SK-N-SH treated with all-trans-retinoic acid at 6 μM for 48 hours (cell line): ENCODE data around the gene IFIT1B.

Experiments
- ATAC-seq: fragments of 200-7000 bp; cut with Tn5 transposase; 3 replicates; pipeline ENCODE4 v1.9.1; 2020; ENCODE audit warnings: mild to moderate bottlenecking, moderate library complexity
- ARNTL ChIP-seq: fragments of 450-650 bp; formaldehyde crosslinking; IDR thresholded peaks from 2 replicates; pipeline ENCODE4 v1.5.0; 2020; ENCODE audit warnings: low read depth, mild to moderate bottlenecking, moderate library complexity, borderline replicate concordance
- CSDC2 ChIP-seq: fragments of 250-450 bp; sonication (Bioruptor Pico); IDR thresholded peaks from 2 replicates; pipeline ENCODE4 v1.5.0; 2020; ENCODE audit warnings: mild to moderate bottlenecking, moderate library complexity
- CSRNP3 ChIP-seq: fragments of 250-450 bp; sonication (Bioruptor Pico); IDR thresholded peaks from 2 replicates; pipeline ENCODE4 v1.5.1; 2021; ENCODE audit warnings: mild to moderate bottlenecking, moderate library complexity
- ESRRG ChIP-seq: fragments of 250-450 bp; sonication (Bioruptor Pico); IDR thresholded peaks from 2 replicates; pipeline ENCODE4 v1.6.1; 2021; ENCODE audit warnings: mild to moderate bottlenecking
- GLIS3 ChIP-seq: fragments of 250-450 bp; sonication (Bioruptor Pico); IDR thresholded peaks from 2 replicates; pipeline ENCODE4 v1.5.0; 2020; ENCODE audit warnings: mild to moderate bottlenecking, moderate library complexity
- ISL1 ChIP-seq: fragments of 250-450 bp; sonication (Bioruptor Pico); IDR thresholded peaks from 2 replicates; pipeline ENCODE4 v2.1.2; 2022; ENCODE audit warnings: mild to moderate bottlenecking, moderate library complexity
- OSR1 ChIP-seq: fragments of 250-450 bp; sonication (Bioruptor Pico); IDR thresholded peaks from 2 replicates; pipeline ENCODE4 v1.8.0; 2022; ENCODE audit warnings: moderate library complexity, mild to moderate bottlenecking, inconsistent platforms
- PATZ1 ChIP-seq: fragments of 250-450 bp; sonication (Bioruptor Pico); IDR thresholded peaks from 2 replicates; pipeline ENCODE4 v1.8.0; 2020; ENCODE audit warnings: mild to moderate bottlenecking, moderate library complexity, borderline replicate concordance
- POU6F1 ChIP-seq: fragments of 250-450 bp; sonication (Bioruptor Pico); IDR thresholded peaks from 2 replicates; pipeline ENCODE4 v1.8.0; 2021; ENCODE audit warnings: low read depth, mild to moderate bottlenecking, moderate library complexity, borderline replicate concordance
- SNAI2 ChIP-seq: fragments of 250-450 bp; sonication (Bioruptor Pico); IDR thresholded peaks from 2 replicates; pipeline ENCODE4 v1.5.0; 2020; ENCODE audit warnings: mild to moderate bottlenecking, moderate library complexity
- TCF4 ChIP-seq: fragments of 250-450 bp; sonication (Bioruptor Pico); IDR thresholded peaks from 2 replicates; pipeline ENCODE4 v1.8.0; 2021; ENCODE audit warnings: mild to moderate bottlenecking, moderate library complexity, borderline replicate concordance
- TOX ChIP-seq: fragments of 250-450 bp; sonication (Bioruptor Pico); IDR thresholded peaks from 2 replicates; pipeline ENCODE4 v1.8.0; 2021; ENCODE audit warnings: mild to moderate bottlenecking, moderate library complexity, borderline replicate concordance
- TSHZ2 ChIP-seq: fragments of 250-450 bp; sonication (Bioruptor Pico); IDR thresholded peaks from 2 replicates; pipeline ENCODE4 v1.5.0; 2020; ENCODE audit warnings: mild to moderate bottlenecking, moderate library complexity
- ZFP3 ChIP-seq: fragments of 250-450 bp; sonication (Bioruptor Pico); IDR thresholded peaks from 2 replicates; pipeline ENCODE4 v1.5.0; 2020; ENCODE audit warnings: mild to moderate bottlenecking, moderate library complexity
- ZFP30 ChIP-seq: fragments of 450-650 bp; formaldehyde crosslinking; IDR thresholded peaks from 2 replicates; pipeline ENCODE4 v1.5.0; 2022; ENCODE audit warnings: mild to moderate bottlenecking, moderate library complexity
- ZNF565 ChIP-seq: fragments of 450-650 bp; formaldehyde crosslinking; conservative IDR thresholded peaks from 2 replicates; pipeline ENCODE4 v1.5.0; 2020; ENCODE audit warnings: low read depth, mild to moderate bottlenecking, moderate library complexity
- ZNF70 ChIP-seq: fragments of 450-650 bp; formaldehyde crosslinking; IDR thresholded peaks from 2 replicates; pipeline ENCODE4 v1.5.0; 2020; ENCODE audit warnings: mild to moderate bottlenecking, moderate library complexity
- ZNF8 ChIP-seq: fragments of 450-650 bp; formaldehyde crosslinking; IDR thresholded peaks from 2 replicates; pipeline ENCODE4 v1.5.0; 2020; ENCODE audit warnings: mild to moderate bottlenecking, moderate library complexity

Gene IFIT1B

GRCh38 chr10:89384474-89385340 is 6.9 kb downstream of the IFIT1B start:
- ATAC-seq: no peak
- TF ChIP-seq TCF4 (CRISPR knock-in tag): no peak
- no peak for TF ChIP-seq ARNTL (CRISPR knock-in tag)
- no peak for TF ChIP-seq GLIS3 (CRISPR knock-in tag)
- no peak for TF ChIP-seq PATZ1
- no peak for TF ChIP-seq ZFP30
- no peak for TF ChIP-seq CSRNP3 (CRISPR knock-in tag)
- no peak for TF ChIP-seq POU6F1

- no peak for TF ChIP-seq CSDC2 (CRISPR knock-in tag)
- TF ChIP-seq TCF4 (CRISPR knock-in tag): no peak
- no peak for TF ChIP-seq GLIS3 (CRISPR knock-in tag)
- no peak for TF ChIP-seq CSRNP3 (CRISPR knock-in tag)
- no peak for TF ChIP-seq ZFP30
- no peak for TF ChIP-seq SNAI2 (CRISPR knock-in tag)
- TF ChIP-seq POU6F1: no peak
- no peak for TF ChIP-seq ZFP3 (CRISPR knock-in tag)
- TF ChIP-seq ISL1 (CRISPR knock-in tag): no peak
- TF ChIP-seq TOX (CRISPR knock-in tag): no peak
These were observed 10.9 kb downstream of the IFIT1B start for GRCh38 chr10:89388806-89389205.

GRCh38 chr10:89389254-89389653 is 11.4 kb downstream of the IFIT1B start:
- no peak for TF ChIP-seq TCF4 (CRISPR knock-in tag)
- TF ChIP-seq CSDC2 (CRISPR knock-in tag): no peak
- no peak for TF ChIP-seq ZNF565
- TF ChIP-seq OSR1 (CRISPR knock-in tag): no peak
- TF ChIP-seq POU6F1: no peak
- TF ChIP-seq GLIS3 (CRISPR knock-in tag): no peak
- TF ChIP-seq TSHZ2 (CRISPR knock-in tag): no peak
- no peak for TF ChIP-seq ZNF8 (CRISPR knock-in tag)
- no peak for TF ChIP-seq ZNF70 (CRISPR knock-in tag)
- TF ChIP-seq ARNTL (CRISPR knock-in tag): no peak
- no peak for TF ChIP-seq ESRRG (CRISPR knock-in tag)
- TF ChIP-seq CSRNP3 (CRISPR knock-in tag): no peak
- ATAC-seq: peak; percentile 44

More at GRCh38 chr10:89388806-89389205, 10.9 kb downstream of the IFIT1B start:
- ATAC-seq: no peak
